Inflammatory macrophage treated with lipopolysaccharide for 1 hour (primary cell): ENCODE data around the gene SDF2.
A peak's percentile ranks its signal among the peaks of the same experiment; 100 is the strongest.
"Not testable (repeated sequence)": the region's sequence is repeated elsewhere in the genome, so short reads cannot be mapped to it uniquely, and the experiment has no call there.

ENCODE experiments used
- DNase-seq, 2 donors: peaks; one replicate each; pipeline ENCODE4 v3.0.0-alpha.2; 2020 to 2022

SDF2 gene

GRCh38 chr17:28624148-28624547 is 37.6 kb downstream of the SDF2 start:
- no peak for DNase-seq

GRCh38 chr17:28623696-28624095 is 38.0 kb downstream of the SDF2 start:
- DNase-seq: no peak

GRCh38 chr17:28622186-28622585 is 39.5 kb downstream of the SDF2 start:
- no peak for DNase-seq

GRCh38 chr17:28620010-28620409 is 41.7 kb downstream of the SDF2 start:
- DNase-seq: no peak

- no peak for DNase-seq
Measured at GRCh38 chr17:28618464-28618863, 43.2 kb downstream of the SDF2 start.

GRCh38 chr17:28616281-28616680 is 45.4 kb downstream of the SDF2 start:
- DNase-seq: no peak

- no peak for DNase-seq
Measured at GRCh38 chr17:28615260-28615940, 46.3 kb downstream of the SDF2 start.

- DNase-seq: no peak
Measured at GRCh38 chr17:28613931-28614381, 47.8 kb downstream of the SDF2 start, which contains the start of gene RSKR. RSKR (minus strand) TSS chr17:28614185; CDS start chr17:28614161, 24 bp downstream.

GRCh38 chr17:28612936-28613872 is 48.5 kb downstream of the SDF2 start:
- peak in 1 of 2 donors; percentile 26 for DNase-seq

- DNase-seq: no peak
Measured at GRCh38 chr17:28612531-28612930, 49.2 kb downstream of the SDF2 start.

- no peak for DNase-seq
Measured at GRCh38 chr17:28610376-28610775, 51.3 kb downstream of the SDF2 start.

- DNase-seq: not testable (repeated sequence)
Measured at GRCh38 chr17:28604031-28604430, 57.7 kb downstream of the SDF2 start.

- DNase-seq: peak; percentile 83 to 85
Measured at GRCh38 chr17:28599311-28600184, 62.2 kb downstream of the SDF2 start.

- peak; percentile 84 to 92 for DNase-seq
Measured at GRCh38 chr17:28598799-28599310, 62.9 kb downstream of the SDF2 start, which contains the start of gene SPAG5. SPAG5 (minus strand) TSS chr17:28599025; CDS start chr17:28598946, 79 bp downstream.

- no peak for DNase-seq
Measured at GRCh38 chr17:28598389-28598788, 63.3 kb downstream of the SDF2 start.
